HFFc6 (cell line): ENCODE data around the gene SMIM11. TPM values are rescaled to one million over a fixed set of nuclear protein-coding genes. Genes with fewer than 3 reads are reported as not detected.
"Not testable (repeated sequence)": the region's sequence is repeated elsewhere in the genome, so short reads cannot be mapped to it uniquely, and the experiment has no call there.

Experiments
- DNase-seq: peaks from one replicate; pipeline ENCODE4 v3.0.0-alpha.2; 2018
- H3K27ac Mint-ChIP-seq: 2 replicates; pipeline ENCODE4 v1.8.0; 2020; ENCODE audit warnings: mild to moderate bottlenecking, mixed read lengths
- H3K27me3 Mint-ChIP-seq: 2 replicates; pipeline ENCODE4 v1.8.0; 2021; ENCODE audit warnings: mild to moderate bottlenecking, moderate library complexity, mixed read lengths; ENCODE audit not compliant: insufficient read depth
- H3K36me3 Mint-ChIP-seq: 2 replicates; pipeline ENCODE4 v1.8.0; 2021; ENCODE audit warnings: low read depth, mixed read lengths
- H3K4me1 Mint-ChIP-seq: 2 replicates; pipeline ENCODE4 v1.8.0; 2020; ENCODE audit warnings: low read depth, mixed read lengths
- H3K4me3 Mint-ChIP-seq: 2 replicates; pipeline ENCODE4 v1.8.0; 2020; ENCODE audit warnings: mild to moderate bottlenecking, moderate library complexity, mixed read lengths
- H3K9me3 Mint-ChIP-seq: 2 replicates; pipeline ENCODE4 v1.8.0; 2020; ENCODE audit warnings: mild to moderate bottlenecking, mixed read lengths
- CTCF ChIP-seq: fragments of 200-600 bp; sonication (generic); IDR thresholded peaks from 2 replicates; pipeline ENCODE4 v1.5.0; 2021; ENCODE audit warnings: antibody characterized with exemption, mild to moderate bottlenecking
- total RNA-seq, 6 experiments: library from RNA; stranded (reverse); fragmentation: NEBNext Ultra II Directional; extraction: Animal tissue kit (Norgen Biotek cat#: 25700); gene quantifications; 2 replicates in 1 of 6; 3 replicates in 5 of 6; pipeline ENCODE4 v1.2.3, GENCODE V29; 2021

SMIM11 gene
- total RNA-seq, 6 experiments from 2014 or later, result 3.1 to 18.6 (median 10.2) TPM

GRCh38 chr21:34367320-34367935, 7.9 kb upstream of the SMIM11 start:
- Mint-ChIP-seq H3K27me3 (peaks cover 8% of the 10 kb centered on the region), H3K27ac (0 out of 2 replicates have a peak overlapping the region, but pooled peaks have one; percentile 16)

DNA sequence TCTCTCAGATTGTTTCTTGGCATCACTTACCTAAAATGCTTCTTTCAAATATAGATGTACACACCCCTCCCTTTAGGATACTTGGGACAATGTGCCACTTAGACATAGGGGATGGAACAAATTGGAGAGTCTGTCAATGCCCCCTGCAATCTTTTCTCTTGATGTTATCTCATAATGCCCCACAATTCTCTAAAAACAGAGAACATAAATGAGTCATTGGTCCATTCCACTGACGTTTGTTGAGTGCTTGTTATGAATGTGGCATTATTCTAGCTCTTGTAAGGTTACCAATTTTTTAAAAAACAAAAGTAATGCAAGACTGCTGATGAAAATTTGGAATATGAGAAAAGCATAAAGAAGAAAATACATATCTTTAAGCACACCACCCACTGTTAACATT, 5.6 kb upstream of the SMIM11 start:
- Mint-ChIP-seq H3K4me1 (peaks cover 8% of the 10 kb centered on the region), H3K4me3 (no peak overlapping the region), H3K27ac (no peak overlapping the region), H3K27me3 (peaks cover 8% of the 10 kb centered on the region), H3K9me3 (no peaks in the 10 kb centered on the region), H3K36me3 (no peaks in the 10 kb centered on the region)
- DNase-seq, result no peak
- TF ChIP-seq CTCF, result no peak

More at GRCh38 chr21:34367320-34367935, 7.9 kb upstream of the SMIM11 start:
- TF ChIP-seq CTCF, result peak; percentile 87
- peaks cover 8% of the 10 kb centered on the region for H3K4me1 Mint-ChIP-seq
- peak overlapping the region; percentile 42 for H3K4me3 Mint-ChIP-seq
- H3K36me3 Mint-ChIP-seq, result no peaks in the 10 kb centered on the region
- H3K9me3 Mint-ChIP-seq, result no peaks in the 10 kb centered on the region
- peak; percentile 92 for DNase-seq

DNA sequence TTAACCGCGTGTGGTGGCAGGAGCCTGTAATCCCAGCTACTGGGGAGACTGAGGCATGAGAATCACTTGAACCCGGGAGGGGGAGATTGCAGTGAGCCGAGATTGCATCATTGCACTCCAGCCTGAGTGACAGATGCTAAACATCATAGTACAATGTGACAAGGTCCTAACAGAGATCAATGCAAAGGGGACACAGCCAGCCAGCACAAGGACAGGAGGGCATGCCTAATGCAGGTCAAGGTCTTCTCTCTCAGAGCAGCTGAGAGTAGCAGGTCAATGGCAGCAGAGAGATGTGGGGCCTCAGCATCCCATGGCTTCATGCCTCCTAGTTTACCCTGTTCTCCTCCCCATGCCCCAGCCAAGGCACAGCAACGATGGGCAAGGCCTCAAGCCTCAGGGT, 3.0 kb upstream of the SMIM11 start:
- Mint-ChIP-seq H3K4me3 (no peak overlapping the region), H3K36me3 (no peaks in the 10 kb centered on the region), H3K27me3 (peaks cover 8% of the 10 kb centered on the region), H3K27ac (no peak overlapping the region), H3K9me3 (no peaks in the 10 kb centered on the region), H3K4me1 (peaks cover 7% of the 10 kb centered on the region)
- no peak for DNase-seq
- no peak for TF ChIP-seq CTCF

DNA sequence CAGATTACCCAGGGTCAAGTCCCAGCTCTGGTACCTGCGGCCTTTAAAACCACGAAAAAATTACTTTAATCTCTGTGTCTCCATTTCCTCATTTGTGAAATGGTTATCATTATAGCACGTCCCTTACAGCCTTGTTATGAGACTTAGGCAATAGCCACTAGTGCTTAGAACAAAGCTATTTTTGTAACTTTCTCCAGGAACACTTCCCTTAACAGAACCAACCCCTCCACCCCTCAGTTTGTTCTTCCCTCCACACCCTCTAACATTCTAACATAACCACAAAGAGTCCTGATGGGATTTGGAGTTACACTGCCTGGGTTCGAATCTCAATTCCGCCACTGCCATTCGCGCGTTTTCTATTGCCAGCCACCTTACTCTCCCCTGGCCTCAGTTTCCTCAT, 845 bp upstream of the SMIM11 start:
- not testable (repeated sequence) for H3K36me3 Mint-ChIP-seq, H3K27me3 Mint-ChIP-seq, H3K27ac Mint-ChIP-seq, H3K9me3 Mint-ChIP-seq, H3K4me1 Mint-ChIP-seq, DNase-seq, H3K4me3 Mint-ChIP-seq

DNA sequence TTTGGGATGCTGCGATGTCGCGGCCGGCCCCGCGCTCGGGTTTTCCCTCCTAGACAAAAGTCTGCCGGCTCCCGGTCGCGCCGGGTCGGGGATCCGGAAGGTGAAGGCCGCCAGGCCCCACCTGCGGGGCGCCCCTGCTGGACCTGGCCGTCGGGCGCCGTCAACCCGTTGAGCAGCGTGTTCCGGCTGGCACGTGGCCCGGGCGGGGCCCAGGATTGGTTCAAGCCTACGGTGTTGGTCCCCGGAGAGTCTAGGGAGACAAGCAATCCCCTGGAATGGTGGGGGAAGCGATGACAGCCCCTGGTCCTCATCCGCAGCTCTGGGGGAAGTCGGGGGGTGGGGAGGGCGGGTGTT, 289 bp downstream of the SMIM11 start:
- not testable (repeated sequence) for DNase-seq, H3K36me3 Mint-ChIP-seq, H3K4me3 Mint-ChIP-seq, H3K27ac Mint-ChIP-seq, H3K9me3 Mint-ChIP-seq, H3K27me3 Mint-ChIP-seq, H3K4me1 Mint-ChIP-seq

GRCh38 chr21:34383138-34383537, 7.8 kb downstream of the SMIM11 start:
- H3K27ac Mint-ChIP-seq, H3K27me3 Mint-ChIP-seq, DNase-seq, H3K9me3 Mint-ChIP-seq, H3K36me3 Mint-ChIP-seq, H3K4me3 Mint-ChIP-seq, H3K4me1 Mint-ChIP-seq: not testable (repeated sequence)

DNA sequence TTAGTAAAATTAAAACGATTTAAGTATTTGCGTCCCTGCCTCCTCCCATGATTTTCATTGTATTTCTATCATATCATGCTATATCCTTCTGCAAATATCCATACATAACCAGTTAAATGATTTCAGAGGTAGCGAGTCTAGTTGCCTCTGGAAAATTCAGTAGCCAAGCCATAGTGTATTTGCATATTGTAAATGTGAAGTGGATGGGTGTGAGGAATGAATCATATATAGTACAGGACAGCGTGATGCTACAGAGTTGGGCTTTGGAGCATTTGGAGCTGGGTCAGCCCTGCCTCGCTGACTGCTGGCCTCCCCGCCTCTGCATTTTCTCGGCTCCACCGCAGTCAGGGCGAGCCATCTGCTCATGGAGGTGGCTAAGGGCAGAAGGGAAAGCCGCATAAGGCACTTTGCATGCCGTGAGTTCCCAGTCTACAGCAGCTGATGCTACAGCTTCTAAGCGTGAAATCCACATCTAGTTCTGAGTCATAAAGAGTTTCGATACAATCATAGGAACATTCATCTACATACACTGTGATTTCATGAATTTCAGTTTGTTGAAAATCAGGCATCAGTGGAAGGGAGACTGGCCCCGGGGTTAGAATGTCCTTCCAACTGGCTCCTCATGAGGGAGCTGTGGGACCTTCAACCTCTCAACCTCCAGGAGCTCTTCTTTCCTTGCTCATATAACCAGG, 8.6 kb downstream of the SMIM11 start:
- H3K27me3 Mint-ChIP-seq, H3K4me3 Mint-ChIP-seq, H3K9me3 Mint-ChIP-seq, H3K4me1 Mint-ChIP-seq, H3K27ac Mint-ChIP-seq, H3K36me3 Mint-ChIP-seq, DNase-seq: not testable (repeated sequence)

DNA sequence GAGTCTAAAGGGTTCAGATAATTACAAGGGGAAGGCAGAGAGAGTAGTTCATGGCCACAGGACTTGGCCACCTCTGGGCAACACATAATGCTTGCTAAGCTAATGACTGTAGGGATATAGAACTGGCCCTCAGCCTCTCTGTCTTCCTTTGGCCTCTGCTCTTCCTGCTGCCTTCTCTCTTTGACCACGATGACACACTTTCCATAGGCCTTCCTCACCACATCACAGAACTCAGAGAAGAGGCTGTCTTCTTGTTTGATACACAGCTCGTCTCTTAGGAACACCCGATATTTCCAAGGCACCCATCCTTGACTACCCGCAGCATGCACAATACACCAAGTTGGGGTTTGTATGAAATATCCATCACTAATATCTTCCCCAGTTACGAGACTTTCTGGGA, 25.2 kb downstream of the SMIM11 start:
- not testable (repeated sequence) for H3K4me3 Mint-ChIP-seq, DNase-seq, H3K4me1 Mint-ChIP-seq, H3K27me3 Mint-ChIP-seq, H3K27ac Mint-ChIP-seq, H3K36me3 Mint-ChIP-seq, H3K9me3 Mint-ChIP-seq

DNA sequence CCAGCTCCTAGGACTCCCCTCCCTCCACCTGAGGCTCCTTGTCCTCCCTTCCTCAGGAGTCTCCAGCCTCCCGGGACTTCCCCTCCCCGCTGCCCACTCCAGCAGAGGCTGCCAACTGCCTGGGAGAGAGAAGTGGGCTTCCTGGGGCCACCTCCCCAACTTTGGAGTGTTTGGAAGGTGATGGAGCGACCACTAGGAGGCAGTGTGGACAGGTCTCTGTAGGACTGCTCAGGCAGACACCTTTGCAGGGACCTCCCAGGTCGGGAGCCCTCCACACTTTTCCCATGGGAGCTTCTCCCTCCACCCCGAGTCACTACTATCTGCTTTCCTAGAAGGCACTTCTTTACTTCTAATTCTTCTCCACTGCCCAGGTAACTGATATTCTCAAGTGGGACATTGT, 29.4 kb downstream of the SMIM11 start:
- not testable (repeated sequence) for DNase-seq

DNA sequence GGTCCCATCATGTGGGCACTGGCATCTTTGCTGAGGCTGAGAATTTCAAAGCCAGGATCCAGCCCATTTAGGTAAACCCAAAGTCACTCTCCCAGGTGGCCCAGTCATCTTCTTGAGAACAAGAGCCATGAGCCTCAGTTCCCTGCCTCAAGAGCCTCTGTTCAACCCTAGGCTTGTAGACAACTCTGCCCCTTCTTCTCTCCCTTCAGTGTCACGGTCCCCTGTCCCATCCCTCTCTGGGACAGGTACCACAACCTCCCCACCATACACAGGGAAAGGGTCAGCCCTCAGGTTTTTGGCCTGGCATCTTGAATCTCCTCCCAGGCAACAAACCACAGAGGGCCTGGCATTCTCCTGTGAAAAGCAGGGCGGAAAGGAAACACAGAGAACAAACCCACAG, 30.4 kb downstream of the SMIM11 start:
- H3K4me3 Mint-ChIP-seq, H3K4me1 Mint-ChIP-seq, H3K27ac Mint-ChIP-seq, DNase-seq, H3K27me3 Mint-ChIP-seq, H3K9me3 Mint-ChIP-seq, H3K36me3 Mint-ChIP-seq: not testable (repeated sequence)

More for the DNA sequence above, 29.4 kb downstream of the SMIM11 start:
- H3K27ac Mint-ChIP-seq, H3K4me1 Mint-ChIP-seq, H3K36me3 Mint-ChIP-seq, H3K9me3 Mint-ChIP-seq, H3K27me3 Mint-ChIP-seq, H3K4me3 Mint-ChIP-seq: not testable (repeated sequence)

DNA sequence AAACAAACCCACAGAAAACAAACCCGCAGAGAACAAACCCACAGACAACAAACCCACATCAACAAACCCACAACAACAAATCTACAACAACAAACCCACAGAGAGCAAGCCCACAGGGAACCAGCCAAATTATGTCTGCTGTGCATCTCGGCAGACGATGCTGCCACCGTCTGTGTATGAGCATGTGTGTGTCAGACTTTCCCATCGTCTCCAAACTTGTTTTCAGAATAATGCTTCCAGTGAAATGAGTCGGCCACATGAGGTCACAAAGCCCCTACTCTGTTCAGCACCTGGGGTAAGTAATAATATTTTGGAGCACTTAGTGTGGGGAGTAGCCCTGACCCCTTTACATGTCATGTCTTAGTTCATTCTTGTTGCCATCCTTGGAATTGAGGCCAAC, 30.8 kb downstream of the SMIM11 start:
- H3K4me1 Mint-ChIP-seq, DNase-seq, H3K27ac Mint-ChIP-seq, H3K4me3 Mint-ChIP-seq, H3K9me3 Mint-ChIP-seq, H3K36me3 Mint-ChIP-seq, H3K27me3 Mint-ChIP-seq: not testable (repeated sequence)
